ENCODE data around the gene TMED8.

Gene TMED8

DNA sequence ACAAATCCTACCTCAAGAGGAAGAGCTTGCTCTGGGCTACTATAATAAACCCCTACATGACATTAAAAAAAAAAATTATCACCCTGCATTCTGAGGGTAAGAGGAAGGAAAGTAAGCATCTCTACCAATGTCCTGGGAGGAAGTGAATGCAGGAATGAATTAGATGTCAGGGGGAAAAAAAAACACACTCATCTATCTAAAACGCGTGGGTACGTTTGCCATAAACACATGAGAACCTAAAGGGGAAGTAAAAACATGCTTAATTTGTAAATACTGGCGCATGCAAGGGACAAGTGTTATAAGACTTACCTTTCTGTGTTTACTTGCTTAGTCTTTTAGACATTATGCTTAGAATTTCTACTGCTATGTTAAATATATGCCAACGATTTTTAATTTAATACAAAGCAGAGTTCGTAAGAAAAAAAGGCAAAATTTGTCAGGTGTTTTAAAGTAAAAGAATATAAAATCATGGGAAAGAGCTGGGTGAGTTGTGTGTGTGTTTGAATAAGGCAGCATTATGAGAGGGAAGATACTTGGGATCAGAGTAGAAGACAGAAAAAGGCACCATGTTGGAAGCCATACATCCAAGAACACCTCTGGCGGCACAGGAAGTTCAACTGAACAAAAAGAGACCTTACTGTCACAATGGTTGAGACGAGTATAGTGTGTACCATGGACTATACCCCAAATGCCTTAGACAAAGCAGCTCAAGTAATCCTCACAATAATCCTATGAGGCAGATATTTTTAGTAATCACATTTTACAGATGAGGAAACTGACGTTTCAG is 1.5 kb downstream of the TMED8 start:
- no peaks in the 10 kb centered on the region for H3K27me3 Mint-ChIP-seq (ENCODE audit: low read depth)
- TF ChIP-seq, protein P1, sequence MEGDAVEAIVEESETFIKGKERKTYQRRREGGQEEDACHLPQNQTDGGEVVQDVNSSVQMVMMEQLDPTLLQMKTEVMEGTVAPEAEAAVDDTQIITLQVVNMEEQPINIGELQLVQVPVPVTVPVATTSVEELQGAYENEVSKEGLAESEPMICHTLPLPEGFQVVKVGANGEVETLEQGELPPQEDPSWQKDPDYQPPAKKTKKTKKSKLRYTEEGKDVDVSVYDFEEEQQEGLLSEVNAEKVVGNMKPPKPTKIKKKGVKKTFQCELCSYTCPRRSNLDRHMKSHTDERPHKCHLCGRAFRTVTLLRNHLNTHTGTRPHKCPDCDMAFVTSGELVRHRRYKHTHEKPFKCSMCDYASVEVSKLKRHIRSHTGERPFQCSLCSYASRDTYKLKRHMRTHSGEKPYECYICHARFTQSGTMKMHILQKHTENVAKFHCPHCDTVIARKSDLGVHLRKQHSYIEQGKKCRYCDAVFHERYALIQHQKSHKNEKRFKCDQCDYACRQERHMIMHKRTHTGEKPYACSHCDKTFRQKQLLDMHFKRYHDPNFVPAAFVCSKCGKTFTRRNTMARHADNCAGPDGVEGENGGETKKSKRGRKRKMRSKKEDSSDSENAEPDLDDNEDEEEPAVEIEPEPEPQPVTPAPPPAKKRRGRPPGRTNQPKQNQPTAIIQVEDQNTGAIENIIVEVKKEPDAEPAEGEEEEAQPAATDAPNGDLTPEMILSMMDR (IDR thresholded peaks at IDR 0.05; ENCODE audit: unreplicated experiment in 3 of 3), result no peak
- H3K4me3 Mint-ChIP-seq, result peak overlapping the region; percentile 92 to 95 (median 94)
- peaks cover 1% of the 10 kb centered on the region for H3K36me3 Mint-ChIP-seq (ENCODE audit: low read depth)
- H3K9me3 Mint-ChIP-seq, result no peaks in the 10 kb centered on the region
- H3K27ac Mint-ChIP-seq, result peak overlapping the region in 2 of 3 experiments; percentile 93 to 96
- peaks cover 41% of the 10 kb centered on the region for H3K4me1 Mint-ChIP-seq

DNA sequence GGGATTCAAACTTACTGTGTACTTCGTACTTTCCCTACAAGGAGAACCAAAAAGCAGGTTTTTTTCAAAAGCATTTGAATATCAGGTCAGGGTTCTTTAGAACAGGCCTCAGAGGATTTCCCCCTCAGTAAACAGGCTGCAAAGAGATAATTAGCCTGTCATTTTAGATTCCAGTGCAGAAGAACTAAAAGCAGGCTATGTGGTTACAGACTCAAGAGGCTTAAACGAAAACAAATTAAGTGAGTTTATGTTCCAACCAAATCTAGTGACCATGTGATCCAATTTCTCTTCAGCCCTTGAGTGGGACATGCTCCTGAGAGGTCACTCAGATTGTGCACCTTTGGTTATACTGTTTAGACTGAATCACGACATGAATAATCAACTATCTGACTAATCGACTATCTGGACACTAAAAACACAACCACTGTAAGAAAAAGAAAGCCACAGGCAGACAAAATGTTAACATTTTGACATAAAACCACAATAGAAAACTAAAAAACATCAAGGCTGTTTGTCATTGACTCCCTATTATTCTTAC is 4.5 kb downstream of the TMED8 start:
- Mint-ChIP-seq H3K4me3 (peak overlapping the region in 2 of 3 experiments; percentile 6 to 65), H3K9me3 (no peaks in the 10 kb centered on the region), H3K4me1 (peaks cover 41% of the 10 kb centered on the region), H3K36me3 (ENCODE audit: low read depth) (no peaks in the 10 kb centered on the region), H3K27ac (peak overlapping the region; percentile 67 to 85 (median 67)), H3K27me3 (ENCODE audit: low read depth) (no peaks in the 10 kb centered on the region)
- TF ChIP-seq, protein P1 (IDR thresholded peaks at IDR 0.05; ENCODE audit: unreplicated experiment in 3 of 3), result no peak

DNA sequence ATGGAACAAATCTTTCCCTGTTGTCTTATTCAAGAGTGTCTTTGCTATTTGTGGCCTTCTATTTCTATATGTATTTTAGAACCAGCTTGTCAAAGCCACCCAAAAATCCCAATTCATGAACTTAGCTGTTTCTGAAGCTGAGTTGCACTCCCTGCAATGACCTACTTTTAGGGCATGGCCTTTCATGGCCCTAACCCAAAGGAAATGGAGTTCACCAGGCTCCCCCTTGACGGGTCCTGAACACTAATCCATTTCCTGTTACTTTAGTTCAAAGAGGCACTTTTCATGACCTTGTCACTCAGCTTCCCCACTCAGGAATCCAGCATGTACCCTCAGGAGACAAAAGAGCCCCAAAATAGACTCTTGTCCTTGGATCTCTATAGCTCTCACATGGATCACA is 7.6 kb downstream of the TMED8 start:
- TF ChIP-seq, protein P1 (IDR thresholded peaks at IDR 0.05; ENCODE audit: unreplicated experiment in 3 of 3), result no peak
- Mint-ChIP-seq H3K27ac (peak overlapping the region in 1 of 3 experiments; percentile 42), H3K9me3 (no peaks in the 10 kb centered on the region), H3K27me3 (ENCODE audit: low read depth) (no peaks in the 10 kb centered on the region), H3K4me1 (peaks cover 21% of the 10 kb centered on the region), H3K36me3 (ENCODE audit: low read depth) (no peaks in the 10 kb centered on the region), H3K4me3 (no peak overlapping the region)

DNA sequence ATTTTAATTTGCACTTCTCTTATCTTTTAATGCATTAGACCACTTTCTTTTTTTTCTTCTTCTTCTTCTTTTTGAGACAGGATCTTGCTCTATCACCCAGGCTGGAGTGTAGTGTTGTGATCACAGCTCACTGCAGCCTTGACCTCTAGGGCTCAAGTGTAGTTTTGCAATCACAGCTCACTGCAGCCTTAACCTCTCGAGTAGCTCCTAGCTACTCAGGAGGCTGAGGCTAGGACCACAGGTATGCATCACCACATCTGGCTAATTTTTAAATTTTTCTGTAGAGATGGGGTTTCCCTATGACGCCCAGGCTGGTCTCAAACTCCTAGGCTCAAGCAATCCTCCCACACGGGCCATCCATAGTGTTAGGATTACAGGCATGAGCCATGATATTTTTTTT is 12.7 kb downstream of the TMED8 start:
- Mint-ChIP-seq H3K4me1 (no peaks in the 10 kb centered on the region), H3K9me3 (no peaks in the 10 kb centered on the region), H3K36me3 (ENCODE audit: low read depth) (peaks cover 15% of the 10 kb centered on the region), H3K4me3 (no peak overlapping the region), H3K27me3 (ENCODE audit: low read depth) (no peaks in the 10 kb centered on the region), H3K27ac (no peak overlapping the region)
- TF ChIP-seq, protein P1 (IDR thresholded peaks at IDR 0.05; ENCODE audit: unreplicated experiment in 3 of 3), result no peak

DNA sequence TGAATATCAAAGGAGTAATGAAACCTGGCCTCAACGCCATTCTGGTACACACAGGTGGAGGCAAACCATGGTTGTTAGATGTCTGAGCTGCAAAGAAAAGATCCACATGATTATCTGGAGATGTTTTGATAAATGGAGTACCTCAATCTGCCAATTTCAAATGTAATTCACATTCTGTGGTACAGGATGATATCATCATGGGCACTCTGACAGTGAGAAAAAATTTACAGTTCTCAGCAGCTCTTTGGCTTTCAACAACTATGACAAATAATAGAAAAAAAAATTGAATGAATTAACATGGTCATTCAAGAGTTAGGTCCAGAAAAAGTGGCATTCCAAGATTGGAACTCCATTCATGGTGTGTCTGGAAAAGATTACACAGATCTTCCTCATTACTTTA is 17.3 kb downstream of the TMED8 start:
- Mint-ChIP-seq H3K27ac (no peak overlapping the region), H3K4me1 (no peaks in the 10 kb centered on the region), H3K4me3 (no peak overlapping the region), H3K9me3 (no peaks in the 10 kb centered on the region), H3K27me3 (ENCODE audit: low read depth) (no peaks in the 10 kb centered on the region), H3K36me3 (ENCODE audit: low read depth) (peaks cover 19% of the 10 kb centered on the region)
- TF ChIP-seq, protein P1 (IDR thresholded peaks at IDR 0.05; ENCODE audit: unreplicated experiment in 3 of 3), result no peak

DNA sequence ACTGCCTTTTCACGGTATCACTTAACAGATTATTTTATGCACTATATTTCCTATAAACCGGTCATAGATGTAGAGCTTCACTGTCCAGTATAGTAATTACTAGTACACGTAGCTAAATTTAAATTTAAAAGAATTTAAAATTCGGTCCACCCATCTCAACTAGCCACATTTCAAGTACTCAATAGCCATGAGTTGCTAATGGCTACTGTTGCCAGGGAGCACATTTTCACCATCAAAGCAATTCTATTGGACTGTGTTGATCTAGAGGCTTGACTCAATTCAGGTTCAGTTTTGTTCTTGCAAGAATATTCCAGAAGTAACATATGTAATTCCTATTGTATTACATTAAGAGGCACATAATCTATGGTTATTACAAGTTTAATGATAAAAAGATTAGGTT is 20.0 kb downstream of the TMED8 start:
- no peaks in the 10 kb centered on the region for H3K4me1 Mint-ChIP-seq
- H3K36me3 Mint-ChIP-seq (ENCODE audit: low read depth), result peaks cover 23% of the 10 kb centered on the region
- H3K4me3 Mint-ChIP-seq, result no peak overlapping the region
- no peaks in the 10 kb centered on the region for H3K27me3 Mint-ChIP-seq (ENCODE audit: low read depth)
- H3K27ac Mint-ChIP-seq, result no peak overlapping the region
- H3K9me3 Mint-ChIP-seq, result no peaks in the 10 kb centered on the region
- TF ChIP-seq, protein P1 (IDR thresholded peaks at IDR 0.05; ENCODE audit: unreplicated experiment in 3 of 3), result no peak

Data from nephron (organoid).